ENCODE data around the gene APBA1. TPM values are rescaled to one million over a fixed set of nuclear protein-coding genes. Genes with fewer than 3 reads are reported as not detected.

The APBA1 gene
- total RNA-seq, 2 experiments from 2014 or later: 0.47 to 1.4 TPM

GRCh38 chr9:69532396-69532795, 139.8 kb downstream of the APBA1 start:
- Mint-ChIP-seq H3K27ac (no peak overlapping the region), H3K4me3 (no peak overlapping the region), H3K27me3 (no peaks in the 10 kb centered on the region), H3K36me3 (ENCODE audit: low read depth) (no peaks in the 10 kb centered on the region), H3K9me3 (peaks cover 2% of the 10 kb centered on the region), H3K4me1 (ENCODE audit: low read depth) (no peaks in the 10 kb centered on the region)
- no peaks in the 10 kb centered on the region for H3K9me3 ChIP-seq (ENCODE audit: control insufficient read depth in 1 of 2, insufficient read depth in 1 of 2, low read length in 2 of 2)
- H3K4me3 ChIP-seq (ENCODE audit: low read length): no peak overlapping the region
- ATAC-seq (ENCODE audit: poor library complexity) (no peak), DNase-seq (no peak)
- H3K27me3 ChIP-seq (ENCODE audit: control insufficient read depth in 1 of 2, insufficient read depth in 2 of 2, low read length in 2 of 2): no peaks in the 10 kb centered on the region
- ChIA-PET POLR2A (no interaction called here), CTCF (no interaction called here)
- intact Hi-C loops (cut with DNase I, micrococcal nuclease): no loop called here
- no peak for TF ChIP-seq CTCF (IDR thresholded peaks at IDR 0.05)
- H3K36me3 ChIP-seq (ENCODE audit: insufficient read depth, low read length): no peaks in the 10 kb centered on the region
- no peak overlapping the region for H3K27ac ChIP-seq (ENCODE audit: low read depth in 1 of 2, low read length in 2 of 2)
- H3K4me1 ChIP-seq (ENCODE audit: insufficient read depth, low read length): no peaks in the 10 kb centered on the region

GRCh38 chr9:69527454-69527853, 144.7 kb downstream of the APBA1 start:
- Histone ChIP-seq H3K36me3 (ENCODE audit: insufficient read depth, low read length) (no peaks in the 10 kb centered on the region), H3K9me3 (ENCODE audit: control insufficient read depth in 1 of 2, insufficient read depth in 1 of 2, low read length in 2 of 2) (no peaks in the 10 kb centered on the region), H3K4me1 (ENCODE audit: insufficient read depth, low read length) (no peaks in the 10 kb centered on the region), H3K27ac (ENCODE audit: low read depth in 1 of 2, low read length in 2 of 2) (no peak overlapping the region), H3K4me3 (ENCODE audit: low read length) (no peak overlapping the region), H3K27me3 (ENCODE audit: control insufficient read depth in 1 of 2, insufficient read depth in 2 of 2, low read length in 2 of 2) (no peaks in the 10 kb centered on the region)
- Mint-ChIP-seq H3K36me3 (ENCODE audit: low read depth) (no peaks in the 10 kb centered on the region), H3K27ac (no peak overlapping the region), H3K4me3 (no peak overlapping the region), H3K9me3 (peaks cover 6% of the 10 kb centered on the region), H3K27me3 (peaks cover 12% of the 10 kb centered on the region), H3K4me1 (ENCODE audit: low read depth) (no peaks in the 10 kb centered on the region)
- DNase-seq (no peak), ATAC-seq (ENCODE audit: poor library complexity) (no peak)
- CTCF ChIA-PET: no interaction called here
- intact Hi-C loops (cut with DNase I, micrococcal nuclease): no loop called here
- no peak for TF ChIP-seq CTCF (IDR thresholded peaks at IDR 0.05)
- POLR2A ChIA-PET: no interaction called here

GRCh38 chr9:69526699-69527098, 145.5 kb downstream of the APBA1 start:
- intact Hi-C loops (cut with DNase I, micrococcal nuclease): no loop called here
- no peak for ATAC-seq (ENCODE audit: poor library complexity)

More at GRCh38 chr9:69526699-69527098, 145.5 kb downstream of the APBA1 start:
- Histone ChIP-seq H3K27ac (ENCODE audit: low read depth in 1 of 2, low read length in 2 of 2) (no peak overlapping the region), H3K4me3 (ENCODE audit: low read length) (no peak overlapping the region), H3K4me1 (ENCODE audit: insufficient read depth, low read length) (no peaks in the 10 kb centered on the region), H3K36me3 (ENCODE audit: insufficient read depth, low read length) (no peaks in the 10 kb centered on the region), H3K27me3 (ENCODE audit: control insufficient read depth in 1 of 2, insufficient read depth in 2 of 2, low read length in 2 of 2) (no peaks in the 10 kb centered on the region), H3K9me3 (ENCODE audit: control insufficient read depth in 1 of 2, insufficient read depth in 1 of 2, low read length in 2 of 2) (no peaks in the 10 kb centered on the region)
- H3K27me3 Mint-ChIP-seq: peaks cover 12% of the 10 kb centered on the region
- no peak for TF ChIP-seq CTCF (IDR thresholded peaks at IDR 0.05)
- CTCF ChIA-PET: no interaction called here
- no peak for DNase-seq
- H3K9me3 Mint-ChIP-seq: peaks cover 6% of the 10 kb centered on the region
- H3K27ac Mint-ChIP-seq: no peak overlapping the region
- POLR2A ChIA-PET: no interaction called here
- H3K36me3 Mint-ChIP-seq (ENCODE audit: low read depth): no peaks in the 10 kb centered on the region
- no peak overlapping the region for H3K4me3 Mint-ChIP-seq
- H3K4me1 Mint-ChIP-seq (ENCODE audit: low read depth): no peaks in the 10 kb centered on the region

All from CD4-positive, alpha-beta T cell (primary cell).